Measurements from ENCODE around the gene CNKSR3. TPM values are rescaled to one million over a fixed set of nuclear protein-coding genes. Genes with fewer than 3 reads are reported as not detected.
A peak's percentile ranks its signal among the peaks of the same experiment; 100 is the strongest.

The CNKSR3 gene
- total RNA-seq, 1 experiment from 2014 or later = 19.4 TPM

DNA sequence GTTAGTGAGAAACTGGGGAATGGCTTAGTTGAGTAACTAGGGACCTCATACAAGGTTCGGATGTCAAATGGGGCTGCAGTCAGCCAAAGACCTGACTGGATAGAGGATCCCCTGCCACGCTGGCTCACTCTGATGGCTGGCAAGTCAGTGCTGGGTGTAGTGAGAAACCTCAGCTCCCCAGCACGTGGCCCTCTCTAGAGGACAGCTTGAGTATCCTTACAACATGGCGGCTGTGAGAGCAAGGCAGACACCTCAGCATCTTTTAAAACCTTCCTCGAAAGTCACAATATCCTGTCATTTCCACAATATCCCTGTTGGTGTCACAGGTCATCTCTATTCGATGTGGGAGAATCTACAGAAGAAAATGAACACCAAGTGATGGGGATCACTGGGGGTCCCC lies 127.2 kb downstream of the CNKSR3 start:
- DNase-seq (ENCODE audit: low read depth) = no peak

DNA sequence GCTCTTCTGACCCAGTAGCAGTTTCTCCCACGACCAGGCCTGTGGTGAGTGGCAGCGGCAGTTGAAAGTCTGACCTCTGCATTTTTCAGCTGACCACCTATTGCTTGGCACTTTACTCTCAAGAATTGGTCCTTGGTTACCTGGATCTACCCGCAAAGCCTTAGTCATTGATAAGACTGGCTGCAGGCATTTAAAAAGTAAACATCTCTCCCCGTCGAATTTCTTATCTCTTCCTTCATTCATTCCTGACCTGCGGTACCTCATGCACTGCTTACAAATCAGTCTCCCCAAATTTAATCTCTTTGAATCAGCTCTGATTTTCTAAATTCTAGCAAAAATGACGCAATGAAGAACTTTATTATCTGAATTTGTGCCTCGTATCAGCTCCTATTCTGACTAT lies 127.7 kb downstream of the CNKSR3 start:
- DNase-seq (ENCODE audit: low read depth) = peak; percentile 88

DNA sequence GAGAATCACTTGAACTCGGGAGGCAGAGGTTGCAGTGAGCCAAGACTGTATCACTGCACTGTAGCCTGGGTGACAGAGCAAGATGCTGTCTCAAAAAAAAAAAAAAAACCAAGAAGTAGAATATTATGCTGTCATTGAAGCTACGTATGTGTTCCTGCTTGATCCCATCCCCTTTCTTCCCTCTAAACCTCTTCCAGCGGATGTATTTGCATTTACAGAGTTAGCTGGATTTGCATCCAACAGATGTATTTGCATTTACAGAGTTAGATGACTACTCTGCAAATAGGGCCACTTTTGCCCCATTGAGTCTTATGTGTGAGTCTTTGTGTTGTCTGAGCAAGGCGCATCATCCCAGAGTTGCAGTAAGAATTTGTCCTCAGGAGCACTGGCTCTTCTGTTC lies 128.9 kb downstream of the CNKSR3 start:
- DNase-seq (ENCODE audit: low read depth) = no peak

DNA sequence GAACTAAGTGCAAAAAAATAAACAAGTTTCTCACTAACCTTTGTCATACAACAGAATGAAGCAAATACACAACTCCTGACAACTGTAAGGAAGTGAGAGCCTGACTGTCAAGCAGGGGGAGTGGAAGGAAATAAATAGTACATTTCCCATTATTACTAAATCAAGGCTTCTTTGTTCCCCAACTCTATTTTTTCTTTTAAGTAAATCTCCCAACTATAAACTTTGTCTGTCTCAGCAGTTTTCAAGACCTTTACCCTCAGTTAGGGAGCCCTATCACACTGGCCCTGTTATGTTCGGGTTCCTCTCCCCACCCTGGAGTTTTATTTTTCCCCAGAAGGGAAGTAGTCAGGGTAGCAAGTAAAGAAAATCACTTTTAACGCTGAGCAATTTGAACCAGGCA lies 129.7 kb downstream of the CNKSR3 start:
- no peak for DNase-seq (ENCODE audit: low read depth)

DNA sequence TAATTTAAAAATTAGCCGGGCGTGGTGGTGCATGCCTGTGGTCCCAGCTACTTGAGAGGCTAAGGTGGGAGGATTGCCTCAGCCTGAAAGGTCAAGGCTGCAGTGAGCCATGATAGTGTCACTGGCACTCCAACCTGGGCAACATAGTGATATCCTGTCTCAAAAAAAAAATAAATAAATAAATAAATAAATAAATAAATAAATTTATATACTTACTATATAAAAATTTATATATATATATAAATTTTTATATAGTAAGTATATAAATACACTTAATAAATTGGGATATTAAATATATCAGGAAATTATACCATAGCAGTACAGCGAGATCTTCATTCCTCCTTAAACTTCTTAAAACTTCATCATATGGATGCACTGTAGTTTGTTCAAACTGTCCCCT lies 130.9 kb downstream of the CNKSR3 start:
- no peak for DNase-seq (ENCODE audit: low read depth)

DNA sequence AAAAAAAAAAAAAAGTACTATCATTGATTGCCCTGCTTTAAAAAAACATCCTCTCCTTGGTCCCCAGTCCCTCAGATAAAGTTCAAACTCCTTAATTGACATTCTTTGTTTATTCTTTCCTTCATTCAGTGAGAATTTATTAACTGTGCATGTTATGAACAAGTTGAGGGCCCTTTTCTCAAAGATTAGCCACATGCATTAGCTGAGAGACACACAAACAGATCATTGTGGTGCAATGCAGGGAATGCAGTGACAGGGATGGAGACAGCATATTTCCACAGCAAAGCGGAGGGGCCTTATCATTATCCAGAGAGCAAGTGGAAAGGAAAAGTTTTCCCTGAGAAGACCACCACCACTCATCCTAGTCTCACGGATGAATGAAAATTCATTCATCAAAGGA lies 132.0 kb downstream of the CNKSR3 start:
- DNase-seq (ENCODE audit: low read depth) = no peak

DNA sequence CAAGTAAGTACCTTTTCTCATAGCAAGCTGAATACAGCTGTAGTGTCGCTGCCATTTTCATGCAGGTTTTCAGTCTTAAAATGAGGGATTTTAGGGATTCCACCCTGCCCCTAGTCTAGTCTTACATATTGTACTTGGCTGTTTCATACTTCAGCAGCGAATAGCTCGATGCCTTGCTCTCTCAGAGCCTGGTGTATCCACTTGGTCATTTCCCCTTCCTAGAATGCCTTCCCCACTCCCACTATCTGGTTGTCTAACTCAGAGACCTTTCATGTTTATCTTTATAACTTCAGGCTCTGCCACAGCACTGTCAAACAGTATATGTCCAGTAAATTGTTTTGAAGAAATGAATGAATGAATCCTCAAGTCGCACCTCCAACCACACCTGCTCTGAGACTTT lies 132.8 kb downstream of the CNKSR3 start:
- no peak for DNase-seq (ENCODE audit: low read depth)

DNA sequence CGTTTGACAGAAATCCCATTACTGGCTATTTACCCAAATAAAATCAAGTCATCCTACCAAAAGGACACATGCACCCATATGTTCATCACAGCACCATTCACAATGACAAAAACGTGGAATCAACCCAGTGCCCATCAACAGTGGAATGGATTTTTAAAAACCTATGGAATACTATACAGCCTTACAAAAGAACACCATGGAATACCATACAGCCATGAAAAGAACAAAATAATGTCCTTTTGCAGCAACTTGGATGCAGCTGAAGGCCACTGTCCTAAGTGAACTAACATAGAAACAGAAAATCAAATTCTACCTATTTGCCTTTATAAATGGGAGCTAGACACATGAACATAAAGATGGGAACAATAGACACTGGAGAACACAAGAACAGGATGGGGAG lies 136.5 kb downstream of the CNKSR3 start:
- DNase-seq (ENCODE audit: low read depth) = no peak

DNA sequence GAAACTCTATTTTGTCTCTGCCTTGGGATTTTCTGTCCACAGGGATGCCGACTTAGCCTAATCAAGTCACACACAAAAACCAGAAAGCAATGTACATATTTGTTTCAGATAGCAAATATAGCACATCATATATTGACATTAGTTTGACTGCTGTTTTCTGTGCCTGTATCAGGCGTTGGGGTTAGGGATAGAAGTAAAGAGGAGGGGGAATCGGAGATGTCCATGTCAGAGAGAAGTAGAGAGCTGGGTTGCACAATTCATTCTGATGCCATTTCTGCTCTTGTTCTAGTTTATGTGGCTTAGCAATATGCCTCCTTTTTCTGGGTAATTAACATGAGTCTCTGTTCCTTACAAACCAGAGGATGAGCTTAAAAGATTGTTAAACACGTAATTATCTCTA lies 139.2 kb downstream of the CNKSR3 start:
- no peak for DNase-seq (ENCODE audit: low read depth)

DNA sequence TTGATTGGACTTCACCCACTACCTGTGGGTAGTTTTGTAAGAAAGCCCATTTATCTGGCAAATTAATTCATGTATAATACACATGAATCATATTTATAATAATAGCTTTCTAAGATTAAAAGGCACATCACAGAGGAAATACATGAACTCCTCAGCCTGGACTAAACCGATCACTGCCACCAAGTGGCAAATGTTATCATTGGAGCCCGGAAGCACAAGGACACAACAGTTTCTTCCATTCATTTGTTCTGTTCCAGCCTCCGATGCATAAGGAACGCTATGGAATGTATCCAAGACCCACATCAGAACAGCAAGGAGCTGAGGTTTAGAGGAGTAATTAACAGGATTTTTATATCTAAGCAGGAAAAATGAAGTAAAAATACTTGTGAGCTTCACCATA lies 139.9 kb downstream of the CNKSR3 start:
- DNase-seq (ENCODE audit: low read depth) = peak; percentile 67

DNA sequence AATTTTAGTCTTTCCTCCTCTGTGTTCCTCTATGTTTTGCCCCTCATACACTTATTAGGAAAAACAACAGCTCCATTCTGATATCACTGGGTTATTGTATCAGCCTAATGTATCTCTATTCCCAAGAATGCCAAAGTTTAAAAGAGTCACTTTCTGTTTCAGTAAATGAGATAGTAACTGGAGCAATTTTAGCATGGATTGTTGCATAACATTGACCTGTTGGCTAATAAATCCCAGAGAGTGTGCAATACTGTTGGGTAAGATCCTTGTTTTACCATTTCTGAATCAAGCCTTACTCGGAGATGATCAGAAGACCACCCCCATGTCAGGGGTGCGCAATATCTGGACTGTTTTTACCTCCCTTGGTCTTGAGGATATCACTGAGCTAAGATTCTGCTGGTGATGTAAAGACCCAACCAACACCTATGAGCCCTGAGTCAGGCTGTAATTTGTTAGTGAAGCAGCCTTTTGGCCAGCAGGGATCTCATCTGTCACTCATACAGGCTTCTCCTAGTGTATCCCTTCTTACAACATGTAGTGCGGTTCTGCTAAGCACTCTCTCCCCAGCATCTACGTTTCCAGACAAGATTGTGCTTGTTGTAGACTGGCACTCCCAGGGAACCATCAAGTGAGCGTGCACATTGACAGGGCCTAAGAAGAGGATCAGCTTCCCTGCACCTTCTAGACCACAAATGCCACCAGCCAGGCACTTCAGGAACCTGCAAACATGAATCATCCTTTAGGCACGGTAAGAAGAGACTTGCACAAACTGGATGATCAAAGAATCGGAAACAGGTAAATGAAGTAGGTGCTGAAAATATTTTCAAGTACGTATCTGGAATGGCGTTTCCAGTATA lies 142.4 kb downstream of the CNKSR3 start:
- peak; percentile 27 for DNase-seq (ENCODE audit: low read depth)

DNA sequence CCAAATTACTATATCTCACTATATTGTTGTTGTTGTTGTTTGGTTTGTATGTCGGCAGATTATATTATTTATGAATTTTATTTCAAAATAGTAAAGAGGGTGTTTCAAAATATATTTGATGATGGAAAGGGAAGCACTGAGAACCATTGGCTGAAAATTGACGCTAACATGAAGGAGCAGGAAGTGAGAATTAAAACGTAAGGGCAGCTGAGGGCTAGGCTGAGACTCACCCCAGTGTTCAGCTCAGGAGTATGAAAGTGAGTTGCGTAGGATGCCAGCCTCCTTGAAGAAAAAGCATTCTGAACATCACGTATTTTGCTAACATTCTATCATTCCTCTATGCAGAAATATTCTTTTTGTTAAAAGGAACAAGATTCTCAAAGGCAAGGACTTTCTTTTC lies 143.1 kb downstream of the CNKSR3 start:
- no peak for DNase-seq (ENCODE audit: low read depth)

DNA sequence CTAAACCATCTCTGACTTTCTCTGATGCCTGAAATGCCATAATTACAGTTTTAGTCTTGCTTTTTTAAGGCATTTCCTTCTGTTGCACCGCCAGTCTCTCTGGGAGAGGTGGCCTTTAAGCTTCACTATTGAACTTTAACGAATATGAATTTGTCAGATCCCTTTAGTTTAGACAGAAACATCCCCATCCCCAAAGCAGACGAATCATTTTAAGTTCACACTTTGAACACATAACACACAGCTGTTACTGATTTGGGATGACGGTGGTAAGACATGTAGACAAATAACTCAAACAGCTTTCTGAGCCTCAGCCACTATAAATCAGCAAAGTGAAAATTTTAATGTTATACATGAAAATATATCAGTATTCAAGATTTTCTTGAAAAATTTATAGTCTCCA lies 146.7 kb downstream of the CNKSR3 start:
- no peak for DNase-seq (ENCODE audit: low read depth)

DNA sequence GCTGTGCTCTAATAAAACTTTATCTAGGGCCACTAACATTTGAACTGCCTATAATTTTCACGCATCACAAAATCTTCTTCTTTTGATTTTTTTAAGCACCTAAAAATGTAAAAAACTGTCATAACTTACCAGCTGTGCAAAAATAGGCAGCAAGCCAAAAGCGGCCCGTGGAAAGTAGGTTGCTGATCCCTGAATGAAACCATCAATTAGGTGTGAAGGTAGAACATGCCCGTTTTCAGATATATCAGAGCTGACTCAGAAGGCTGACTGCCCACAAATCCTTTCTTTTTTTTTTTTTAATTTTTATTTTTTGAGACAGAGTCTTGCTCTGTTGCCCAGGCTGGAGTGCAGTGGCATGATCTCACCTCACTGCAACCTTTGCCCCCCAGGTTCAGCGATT lies 149.0 kb downstream of the CNKSR3 start:
- no peak for DNase-seq (ENCODE audit: low read depth)

DNA sequence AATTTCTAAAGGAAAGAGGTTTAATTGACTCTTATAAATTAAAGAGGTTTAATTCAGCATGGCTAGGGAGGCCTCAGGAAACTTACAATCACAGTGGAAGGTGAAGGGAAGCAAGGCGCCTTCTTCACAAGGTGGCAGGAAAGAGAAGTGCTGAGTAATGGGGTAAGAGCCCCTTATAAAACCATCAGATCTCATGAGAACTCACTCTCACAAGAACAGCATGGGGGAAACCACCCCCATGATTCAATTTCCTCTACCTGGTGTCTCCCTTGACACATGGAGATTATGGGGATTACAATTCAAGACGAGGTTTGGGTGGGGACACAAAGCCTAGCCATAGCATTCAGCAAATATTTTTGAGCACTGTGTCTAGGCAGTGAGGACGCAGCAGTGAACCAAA lies 150.0 kb downstream of the CNKSR3 start:
- no peak for DNase-seq (ENCODE audit: low read depth)

DNA sequence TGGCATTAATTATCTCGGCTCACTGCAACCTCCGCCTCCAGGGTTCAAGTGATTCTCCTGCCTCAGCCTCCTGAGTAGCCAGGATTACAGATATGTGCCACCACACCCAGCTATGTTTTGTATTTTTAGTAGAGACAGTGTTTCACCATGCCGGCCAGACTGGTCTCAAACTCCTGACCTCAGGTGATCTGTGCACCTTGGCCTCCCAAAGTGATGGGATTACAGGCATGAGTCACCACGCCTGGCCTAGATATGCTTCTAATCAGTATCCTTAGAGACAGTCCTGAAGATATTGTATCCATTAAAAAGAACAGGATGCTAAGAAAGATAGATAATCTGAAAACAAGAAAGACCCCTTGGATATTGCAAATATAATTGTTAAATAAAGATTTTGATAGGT lies 150.8 kb downstream of the CNKSR3 start:
- DNase-seq (ENCODE audit: low read depth) = no peak

DNA sequence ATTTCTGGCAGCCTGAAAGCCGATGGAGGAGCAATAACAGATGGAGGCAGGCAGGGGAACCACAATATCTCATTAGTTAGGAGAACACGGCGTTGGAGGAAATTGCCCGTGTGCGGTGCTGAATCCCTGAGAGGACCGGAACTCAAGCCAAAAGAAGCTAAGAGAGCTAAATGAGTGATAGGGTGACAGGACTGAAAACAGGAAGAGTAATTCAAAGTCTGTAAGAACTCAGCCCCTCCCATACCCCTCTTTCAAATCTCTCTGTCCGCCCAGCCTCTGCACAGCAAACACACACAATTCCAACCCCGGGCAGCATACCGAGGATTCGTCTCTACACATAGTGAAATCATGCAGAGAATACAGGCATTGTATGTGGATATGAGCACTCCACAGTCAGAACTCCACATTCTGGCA lies 151.3 kb downstream of the CNKSR3 start:
- no peak for DNase-seq (ENCODE audit: low read depth)

DNA sequence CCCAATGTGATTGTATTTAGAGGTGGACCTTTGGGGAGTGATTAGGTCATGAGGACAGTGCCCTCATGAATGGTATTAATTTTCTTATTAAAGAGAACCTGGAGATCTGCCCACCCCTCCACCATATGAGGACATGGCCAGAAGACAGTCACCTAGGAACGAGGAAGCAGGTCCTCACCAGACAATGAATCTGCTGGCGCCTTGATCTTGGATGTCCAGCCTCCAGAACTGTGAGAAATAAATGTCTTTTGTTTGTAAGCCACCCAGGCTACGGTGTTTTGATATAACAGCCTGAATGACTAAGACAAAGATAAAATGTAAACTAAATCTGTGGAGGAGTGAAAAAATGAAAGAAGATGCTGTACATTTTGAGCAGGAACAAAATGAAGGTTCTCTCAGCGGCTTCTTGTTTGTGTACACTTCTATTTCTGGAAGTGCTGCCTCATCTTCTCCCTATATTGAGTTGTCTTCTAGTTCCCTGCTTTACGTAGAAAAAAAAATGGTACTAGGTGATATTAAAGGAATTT lies 152.4 kb downstream of the CNKSR3 start:
- peak; percentile 18 for DNase-seq (ENCODE audit: low read depth)

DNA sequence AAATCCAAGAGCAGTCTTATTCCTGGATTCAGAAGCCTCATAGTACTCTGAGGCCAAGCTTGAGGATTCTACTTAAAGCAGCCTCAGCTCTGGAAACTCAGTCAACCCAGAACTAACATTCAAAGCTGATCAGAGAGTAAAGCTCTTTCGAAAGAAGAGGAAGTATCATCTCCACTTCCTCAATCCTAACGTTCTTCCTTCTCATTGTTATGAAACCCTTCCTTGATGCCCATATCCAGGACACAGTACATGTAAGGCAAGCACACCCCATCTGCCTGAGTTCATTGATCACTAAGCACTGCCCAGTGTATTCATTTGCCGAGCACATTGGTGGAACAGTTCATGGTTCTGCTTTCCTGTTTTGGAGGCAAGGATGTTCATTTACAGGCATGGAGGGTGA lies 153.8 kb downstream of the CNKSR3 start, which contains the start of gene IPCEF1:
Gene IPCEF1, minus strand, starts transcription at position 114 of the 400 bp plus-strand sequence. CDS start 90,856 bp downstream, outside the sequence.
- no peak for DNase-seq (ENCODE audit: low read depth)

DNA sequence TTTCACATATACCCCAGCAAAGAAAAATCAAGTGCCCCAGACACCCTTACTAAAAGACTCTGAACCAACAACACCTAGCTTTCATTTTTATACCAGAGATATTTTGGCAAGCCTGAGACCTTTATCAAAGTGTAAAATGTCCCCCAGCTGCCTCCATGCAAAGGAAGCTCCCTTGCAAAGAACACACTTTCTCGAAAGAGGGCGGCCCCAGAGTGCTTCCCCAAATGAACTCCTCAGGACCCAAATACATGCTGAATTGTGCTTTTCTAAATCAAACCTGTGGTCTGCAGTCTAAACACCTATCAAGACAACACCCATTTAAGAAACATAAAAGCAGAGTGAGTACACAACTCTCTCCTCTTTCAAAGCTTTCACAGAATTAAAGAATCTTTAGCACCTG lies 154.4 kb downstream of the CNKSR3 start:
- DNase-seq (ENCODE audit: low read depth) = no peak

DNA sequence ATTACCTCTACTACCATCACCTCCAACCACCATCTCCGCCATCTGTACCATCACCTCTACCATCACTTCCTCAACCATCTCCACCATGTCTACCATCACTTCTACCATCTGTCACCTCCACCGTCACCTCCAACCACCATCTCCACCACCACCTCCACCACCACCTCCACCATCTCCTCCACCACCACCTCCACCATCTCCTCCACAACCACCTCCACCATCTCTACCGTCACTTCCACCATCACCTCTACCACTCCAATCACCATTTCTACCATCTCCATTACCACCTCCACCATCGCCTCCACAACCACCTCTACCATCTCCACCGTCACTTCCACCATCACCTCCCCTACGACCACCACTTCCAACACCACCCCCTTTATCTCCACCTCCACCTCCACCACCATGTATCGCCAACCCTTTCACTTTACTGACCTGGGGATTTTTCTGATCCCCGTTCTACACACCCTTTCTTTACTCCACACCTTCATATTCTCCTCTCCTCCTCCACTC lies 156.2 kb downstream of the CNKSR3 start:
- DNase-seq (ENCODE audit: low read depth) = no peak

DNA sequence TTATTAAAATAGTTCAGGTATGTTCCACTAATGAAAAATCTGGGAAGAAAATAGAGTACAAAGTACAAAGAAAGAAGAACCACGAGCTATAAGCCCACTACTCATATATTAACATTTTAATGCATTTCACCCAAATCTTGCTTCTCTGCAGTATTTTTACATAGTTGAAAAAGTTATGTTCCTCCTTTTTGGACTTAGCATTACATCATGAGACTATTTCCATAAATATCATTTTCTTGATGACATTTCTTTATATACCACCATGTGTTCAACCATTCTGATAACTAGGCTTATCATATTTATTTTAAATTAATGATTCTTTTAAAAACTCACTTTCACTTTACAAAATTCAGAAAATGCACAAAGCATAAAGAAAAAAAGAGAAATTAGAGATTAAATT lies 156.9 kb downstream of the CNKSR3 start:
- no peak for DNase-seq (ENCODE audit: low read depth)

DNA sequence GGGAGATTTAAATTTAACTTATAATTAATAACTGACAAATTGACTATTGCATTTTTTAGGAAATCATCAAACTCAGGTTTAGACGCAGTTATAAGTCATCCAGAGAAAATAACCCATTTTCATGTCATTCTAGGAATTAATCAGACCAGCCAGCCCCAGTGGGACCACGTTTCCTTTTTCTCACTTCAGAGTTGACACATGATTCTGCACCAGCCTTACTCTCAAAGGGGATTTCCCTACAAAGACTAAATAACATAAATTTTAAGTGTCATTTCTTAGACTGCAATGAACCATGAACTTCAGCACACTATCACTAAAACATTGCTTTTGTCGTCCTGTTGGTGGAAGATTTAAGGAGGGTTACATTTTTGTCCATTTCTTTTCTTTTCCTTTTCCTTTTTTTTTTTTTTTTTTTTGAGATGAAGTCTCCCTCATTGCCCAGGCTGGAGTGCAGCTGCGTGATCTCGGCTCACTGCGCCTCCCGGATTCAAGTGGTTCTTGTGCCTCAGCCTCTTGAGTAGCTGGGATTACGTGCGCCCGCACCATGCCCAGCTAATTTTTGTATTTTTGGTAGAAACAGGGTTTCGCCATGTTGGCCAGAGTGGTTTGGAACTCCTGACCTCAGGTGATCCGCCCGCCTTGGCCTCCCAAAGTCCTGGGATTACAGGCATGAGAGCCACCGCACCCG lies 157.4 kb downstream of the CNKSR3 start:
- no peak for DNase-seq (ENCODE audit: low read depth)

Data from M059J (cell line).